Esophagus muscularis mucosa (tissue), 4 donors: Measurements from ENCODE around the gene POC1A.

ENCODE experiments used
- CTCF ChIP-seq, 3 experiments: fragments of 200-600 bp in 2 of 3; fragments of 450-650 bp in 1 of 3; sonication (generic) in 2 of 3; IDR thresholded peaks; one replicate each; pipeline ENCODE4 v1.5.1; 2017 to 2019; ENCODE audit warnings: antibody characterized with exemption in 3 of 3, mild to moderate bottlenecking in 2 of 3, moderate library complexity in 1 of 3
- EP300 ChIP-seq: sonication (generic); formaldehyde crosslinking; IDR thresholded peaks from one replicate; pipeline ENCODE4 v1.6.1; 2017; ENCODE audit warnings: antibody characterized with exemption
- POLR2A ChIP-seq: fragments of 450-650 bp; IDR thresholded peaks from one replicate; pipeline ENCODE4 v1.6.1; 2017; ENCODE audit warnings: antibody characterized with exemption, moderate library complexity, mild to moderate bottlenecking, low read depth

GRCh38 chr3:52197499-52197841 lies 43.2 kb upstream of the POC1A start:
- TF ChIP-seq CTCF (IDR thresholded peaks at IDR 0.05) (no peak), EP300 (no peak), POLR2A (no peak)
